ENCODE measurements around the gene RET.

- TF ChIP-seq EZH2 (IDR thresholded peaks at IDR 0.05; ENCODE audit: borderline replicate concordance) (no peak), CTCF (IDR thresholded peaks at IDR 0.05; ENCODE audit: poor library complexity) (no peak), EZH2phosphoT487 (IDR thresholded peaks at IDR 0.05; ENCODE audit: low read depth, severe bottlenecking, unreplicated experiment) (no peak)
These were observed 40.3 kb downstream of the RET start for GRCh38 chr10:43117031-43117776.

All from hepatocyte (in vitro differentiated cells).